ENCODE measurements around the gene ZSCAN4. TPM values are rescaled to one million over a fixed set of nuclear protein-coding genes. Genes with fewer than 3 reads are reported as not detected.

The ZSCAN4 gene
- total and polyA plus RNA-seq, 11 donors = 0.03 to 0.14 (median 0.11) TPM; not detected in 8

DNA sequence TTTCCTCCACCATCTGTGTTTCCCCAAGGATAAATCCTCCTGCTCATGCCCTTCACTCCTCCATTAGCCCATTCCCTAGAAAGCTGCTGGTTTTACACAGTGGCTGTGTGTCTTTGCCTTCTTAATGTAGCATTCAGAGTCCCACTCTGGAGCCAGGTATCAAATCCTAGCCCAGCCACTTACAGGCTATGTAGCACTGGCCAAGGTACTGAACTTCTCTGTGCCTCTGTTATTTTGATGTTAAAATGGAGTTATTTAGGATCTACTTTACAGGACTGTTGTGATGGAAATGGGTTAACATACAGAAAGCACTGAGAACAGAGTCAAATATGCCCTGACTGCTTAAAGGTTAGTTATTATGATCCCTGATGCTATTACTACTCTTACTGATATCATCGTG, 1.5 kb upstream of the ZSCAN4 start:
- no peak for TF ChIP-seq POLR2A (IDR thresholded peaks at IDR 0.05)
- TF ChIP-seq, protein P1, sequence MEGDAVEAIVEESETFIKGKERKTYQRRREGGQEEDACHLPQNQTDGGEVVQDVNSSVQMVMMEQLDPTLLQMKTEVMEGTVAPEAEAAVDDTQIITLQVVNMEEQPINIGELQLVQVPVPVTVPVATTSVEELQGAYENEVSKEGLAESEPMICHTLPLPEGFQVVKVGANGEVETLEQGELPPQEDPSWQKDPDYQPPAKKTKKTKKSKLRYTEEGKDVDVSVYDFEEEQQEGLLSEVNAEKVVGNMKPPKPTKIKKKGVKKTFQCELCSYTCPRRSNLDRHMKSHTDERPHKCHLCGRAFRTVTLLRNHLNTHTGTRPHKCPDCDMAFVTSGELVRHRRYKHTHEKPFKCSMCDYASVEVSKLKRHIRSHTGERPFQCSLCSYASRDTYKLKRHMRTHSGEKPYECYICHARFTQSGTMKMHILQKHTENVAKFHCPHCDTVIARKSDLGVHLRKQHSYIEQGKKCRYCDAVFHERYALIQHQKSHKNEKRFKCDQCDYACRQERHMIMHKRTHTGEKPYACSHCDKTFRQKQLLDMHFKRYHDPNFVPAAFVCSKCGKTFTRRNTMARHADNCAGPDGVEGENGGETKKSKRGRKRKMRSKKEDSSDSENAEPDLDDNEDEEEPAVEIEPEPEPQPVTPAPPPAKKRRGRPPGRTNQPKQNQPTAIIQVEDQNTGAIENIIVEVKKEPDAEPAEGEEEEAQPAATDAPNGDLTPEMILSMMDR (IDR thresholded peaks at IDR 0.05) = no peak
- intact Hi-C loops (cut with DNase I) = no loop called here
- ATAC-seq (no peak), DNase-seq (no peak)
- WGBS, 4 donors = 76 to 100% (median 79%) methylated on average over 1 of the region's 1 CpG
- Histone ChIP-seq H3K9me3 (no peaks in the 10 kb centered on the region), H3K4me1 (peaks cover 0 to 9% (median 4%) of the 10 kb centered on the region in 12 donors), H3K36me3 (no peaks in the 10 kb centered on the region), H3K27ac (no peak overlapping the region), H3K4me3 (no peak overlapping the region), H3K27me3 (peaks cover 0 to 9% (median 0%) of the 10 kb centered on the region in 9 donors)

DNA sequence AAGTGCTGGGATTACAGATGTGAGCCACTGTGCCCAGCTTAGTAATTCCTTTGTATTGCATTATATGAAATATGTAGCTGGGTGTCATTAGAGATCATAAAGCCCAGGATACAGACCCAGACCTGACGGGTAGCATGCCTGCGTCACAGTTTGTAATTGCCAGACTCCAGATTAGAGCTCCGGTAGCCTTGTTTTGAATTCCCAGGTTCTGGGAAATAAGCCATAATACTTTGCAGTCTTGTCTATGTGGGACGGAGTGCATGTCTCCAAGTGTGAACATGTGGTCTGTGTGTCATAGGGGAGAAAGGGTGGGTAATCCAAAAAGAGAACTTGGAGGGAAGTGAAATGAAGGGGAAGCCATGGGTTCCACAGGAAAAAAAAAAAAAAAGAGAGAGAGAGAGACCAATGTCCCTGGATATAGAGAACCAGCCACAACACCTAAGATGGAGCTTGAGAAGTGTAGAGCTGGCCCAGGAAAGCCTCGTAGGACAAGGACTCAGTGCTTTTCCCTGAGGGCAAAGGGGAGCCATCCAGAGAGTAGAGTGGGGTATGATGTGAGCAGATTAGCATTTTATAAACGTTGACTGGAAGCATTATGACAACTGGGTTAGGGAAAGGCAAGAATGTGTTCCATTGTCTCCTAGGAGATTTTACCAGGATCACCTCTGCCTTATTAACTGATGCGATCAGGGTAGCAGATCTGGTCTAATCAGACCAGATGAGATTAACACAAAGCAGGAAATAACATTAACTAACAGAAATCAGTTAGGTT, 2.6 kb downstream of the ZSCAN4 start:
- Histone ChIP-seq H3K4me3 (no peak overlapping the region), H3K9me3 (peaks cover 0 to 7% (median 0%) of the 10 kb centered on the region in 12 donors), H3K4me1 (no peaks in the 10 kb centered on the region), H3K36me3 (no peaks in the 10 kb centered on the region), H3K27ac (no peak overlapping the region), H3K27me3 (no peaks in the 10 kb centered on the region)
- no peak for TF ChIP-seq POLR2A (IDR thresholded peaks at IDR 0.05)
- TF ChIP-seq, protein P1 (IDR thresholded peaks at IDR 0.05) = no peak
- intact Hi-C loops (cut with DNase I) = no loop called here
- 47 to 53% (median 51%) methylated on average over 7 of the region's 7 CpGs for WGBS, 4 donors
- DNase-seq = no peak
- peak in 3 of 4 donors; percentile 49 to 65 (median 53) for ATAC-seq

DNA sequence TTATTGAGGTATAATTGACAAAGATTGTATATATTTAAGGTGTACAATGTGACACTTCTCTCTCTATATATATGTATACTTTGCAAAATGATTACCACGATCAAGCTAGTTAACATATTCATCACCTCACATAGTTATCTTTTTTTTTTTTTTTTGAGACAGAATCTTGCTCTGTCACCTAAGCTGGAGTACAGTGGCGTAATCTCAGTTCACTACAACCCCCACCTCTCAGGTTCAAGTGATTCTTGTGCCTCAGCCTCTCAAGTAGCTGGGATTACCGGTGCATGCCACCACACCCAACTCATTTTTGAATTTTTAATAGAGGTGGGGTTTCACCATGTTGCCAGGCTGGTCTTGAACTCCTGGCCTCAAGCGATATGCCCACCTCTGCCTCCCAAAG, 3.7 kb downstream of the ZSCAN4 start:
- Histone ChIP-seq H3K27ac (no peak overlapping the region), H3K36me3 (no peaks in the 10 kb centered on the region), H3K4me3 (no peak overlapping the region), H3K9me3 (peaks cover 0 to 7% (median 0%) of the 10 kb centered on the region in 12 donors), H3K4me1 (no peaks in the 10 kb centered on the region), H3K27me3 (no peaks in the 10 kb centered on the region)
- DNase-seq = no peak
- no peak for TF ChIP-seq POLR2A (IDR thresholded peaks at IDR 0.05)
- TF ChIP-seq, protein P1 (IDR thresholded peaks at IDR 0.05) = no peak
- no peak for ATAC-seq
- intact Hi-C loops (cut with DNase I) = no loop called here
- 78 to 93% (median 83%) methylated on average over 4 of the region's 4 CpGs for WGBS, 4 donors

DNA sequence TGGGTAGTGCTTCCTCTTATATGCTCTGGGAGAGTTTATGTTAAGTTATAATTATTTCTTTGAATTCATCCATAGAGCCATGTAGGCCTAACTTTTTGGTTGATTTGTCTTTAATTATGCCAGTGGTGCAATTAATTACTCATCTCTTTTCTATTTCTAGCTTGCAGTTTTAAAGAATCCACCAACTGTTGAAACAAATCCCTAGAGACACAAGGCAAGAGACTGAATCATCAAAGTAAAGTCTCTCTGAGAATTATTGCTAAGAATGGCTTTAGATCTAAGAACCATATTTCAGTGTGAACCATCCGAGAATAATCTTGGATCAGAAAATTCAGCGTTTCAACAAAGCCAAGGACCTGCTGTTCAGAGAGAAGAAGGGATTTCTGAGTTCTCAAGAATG, 7.1 kb downstream of the ZSCAN4 start:
- Histone ChIP-seq H3K36me3 (no peaks in the 10 kb centered on the region), H3K4me1 (no peaks in the 10 kb centered on the region), H3K27me3 (peaks cover 0 to 2% (median 0%) of the 10 kb centered on the region in 9 donors), H3K27ac (no peak overlapping the region), H3K9me3 (peaks cover 0 to 7% (median 0%) of the 10 kb centered on the region in 12 donors), H3K4me3 (no peak overlapping the region)
- TF ChIP-seq POLR2A (IDR thresholded peaks at IDR 0.05) = no peak
- TF ChIP-seq, protein P1 (IDR thresholded peaks at IDR 0.05) = no peak
- ATAC-seq (no peak), DNase-seq (no peak)
- intact Hi-C loops (cut with DNase I) = no loop called here
- WGBS, 4 donors = 52 to 70% (median 66%) methylated on average over 2 of the region's 2 CpGs

Data from heart left ventricle (tissue), 16 donors.